ENCODE results near the gene ZCCHC24.

The ZCCHC24 gene

GRCh38 chr10:79404690-79405131 lies 40.7 kb downstream of the ZCCHC24 start:
- Histone ChIP-seq H3K27ac (ENCODE audit: low read length, poor library complexity, severe bottlenecking) (peak overlapping the region; percentile 84), H3K9me3 (ENCODE audit: control insufficient read depth, low read length) (no peaks in the 10 kb centered on the region), H4K91ac (ENCODE audit: low read length) (peak overlapping the region; percentile 95), H3K23ac (ENCODE audit: low read length in 2 of 2) (peak overlapping the region in 1 of 2 experiments; percentile 37), H3K18ac (ENCODE audit: low read depth in 1 of 2, low read length in 2 of 2) (peak overlapping the region; percentile 84 to 96), H3K4me1 (ENCODE audit: control insufficient read depth, insufficient read depth, low read depth, low read length) (peaks cover 83% of the 10 kb centered on the region), H2AFZ (ENCODE audit: low read depth, low read length) (no peak overlapping the region), H3K36me3 (ENCODE audit: control insufficient read depth in 1 of 2, insufficient read depth in 2 of 2, low read depth in 1 of 2, low read length in 2 of 2) (peaks cover 32 to 39% of the 10 kb centered on the region in 2 experiments), H3K79me1 (replicated peaks; ENCODE audit: low read length, poor library complexity, severe bottlenecking) (peaks cover 29% of the 10 kb centered on the region), H3K14ac (ENCODE audit: low read length in 2 of 2) (peak overlapping the region in 1 of 2 experiments; percentile 68), H2BK120ac (ENCODE audit: low read depth, low read length) (peak overlapping the region; percentile 62), H3K4me3 (ENCODE audit: insufficient read depth in 1 of 2, low read depth in 1 of 2, low read length in 2 of 2) (no peak overlapping the region), H3K4me2 (ENCODE audit: low read length, poor library complexity, severe bottlenecking) (no peak overlapping the region), H3K4ac (ENCODE audit: low read depth in 1 of 2, low read length in 2 of 2) (peak overlapping the region; percentile 85 to 90), H2AK5ac (ENCODE audit: low read length, severe bottlenecking) (peak overlapping the region; percentile 58), H3K27me3 (ENCODE audit: control insufficient read depth in 1 of 2, insufficient read depth in 1 of 2, low read length in 2 of 2) (no peaks in the 10 kb centered on the region), H2BK15ac (ENCODE audit: low read depth, poor library complexity, severe bottlenecking) (peak overlapping the region; percentile 32), H2BK12ac (ENCODE audit: low read length in 2 of 2) (peak overlapping the region; percentile 9 to 96), H2BK5ac (ENCODE audit: low read depth, low read length, poor library complexity, severe bottlenecking) (no peak overlapping the region), H4K8ac (ENCODE audit: low read length) (peak overlapping the region; percentile 82), H3K9ac (ENCODE audit: low read length) (peak overlapping the region; percentile 81)
- WGBS = 33% methylated on average over 5 of the region's 5 CpGs
- peak; percentile 30 for DNase-seq

DNA sequence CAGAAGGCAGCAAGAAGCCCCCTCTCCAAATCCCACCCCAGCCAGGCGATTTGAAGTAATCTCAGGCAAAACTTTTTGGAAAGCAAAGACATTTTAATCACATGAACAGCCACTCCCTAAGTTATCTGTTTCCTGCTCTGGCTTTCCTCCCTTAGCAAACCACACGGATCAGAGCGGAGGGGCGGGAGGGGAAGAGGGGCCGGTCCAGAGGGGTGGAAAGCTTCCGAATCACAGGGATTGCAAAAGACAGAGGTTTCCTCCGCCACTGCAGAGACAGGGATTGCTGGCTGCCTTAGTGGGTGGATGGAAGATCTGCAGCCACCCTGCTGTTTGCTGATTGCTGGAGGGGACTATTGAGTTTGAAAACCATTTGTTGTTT lies 41.2 kb downstream of the ZCCHC24 start:
- no peaks in the 10 kb centered on the region for H3K9me3 ChIP-seq (ENCODE audit: control insufficient read depth, low read length)
- H2BK120ac ChIP-seq (ENCODE audit: low read depth, low read length) = peak overlapping the region; percentile 96
- no peak overlapping the region for H3K23ac ChIP-seq (ENCODE audit: low read length in 2 of 2)
- peak overlapping the region; percentile 95 for H4K91ac ChIP-seq (ENCODE audit: low read length)
- H3K27me3 ChIP-seq (ENCODE audit: control insufficient read depth in 1 of 2, insufficient read depth in 1 of 2, low read length in 2 of 2) = no peaks in the 10 kb centered on the region
- peak overlapping the region; percentile 84 for H3K27ac ChIP-seq (ENCODE audit: low read length, poor library complexity, severe bottlenecking)
- H2BK5ac ChIP-seq (ENCODE audit: low read depth, low read length, poor library complexity, severe bottlenecking) = peak overlapping the region; percentile 61
- H2BK12ac ChIP-seq (ENCODE audit: low read length in 2 of 2) = peak overlapping the region; percentile 73 to 96
- H3K79me1 ChIP-seq (replicated peaks; ENCODE audit: low read length, poor library complexity, severe bottlenecking) = peaks cover 26% of the 10 kb centered on the region
- H2AFZ ChIP-seq (ENCODE audit: low read depth, low read length) = no peak overlapping the region
- peaks cover 85% of the 10 kb centered on the region for H3K4me1 ChIP-seq (ENCODE audit: control insufficient read depth, insufficient read depth, low read depth, low read length)
- peak overlapping the region; percentile 71 for H4K8ac ChIP-seq (ENCODE audit: low read length)
- peak overlapping the region; percentile 5 for H3K4me2 ChIP-seq (ENCODE audit: low read length, poor library complexity, severe bottlenecking)
- DNase-seq = peak; percentile 94
- H3K4me3 ChIP-seq (ENCODE audit: insufficient read depth in 1 of 2, low read depth in 1 of 2, low read length in 2 of 2) = no peak overlapping the region
- H2BK15ac ChIP-seq (ENCODE audit: low read depth, poor library complexity, severe bottlenecking) = peak overlapping the region; percentile 31
- no peak overlapping the region for H2AK5ac ChIP-seq (ENCODE audit: low read length, severe bottlenecking)
- peaks cover 27 to 39% of the 10 kb centered on the region in 2 experiments for H3K36me3 ChIP-seq (ENCODE audit: control insufficient read depth in 1 of 2, insufficient read depth in 2 of 2, low read depth in 1 of 2, low read length in 2 of 2)
- H3K14ac ChIP-seq (ENCODE audit: low read length in 2 of 2) = no peak overlapping the region
- 0% methylated on average over 5 of the region's 7 CpGs for WGBS
- H3K18ac ChIP-seq (ENCODE audit: low read depth in 1 of 2, low read length in 2 of 2) = peak overlapping the region; percentile 93 to 96
- peak overlapping the region; percentile 81 for H3K9ac ChIP-seq (ENCODE audit: low read length)
- H3K4ac ChIP-seq (ENCODE audit: low read depth in 1 of 2, low read length in 2 of 2) = peak overlapping the region; percentile 90 to 96

- H3K27me3 ChIP-seq (ENCODE audit: control insufficient read depth in 1 of 2, insufficient read depth in 1 of 2, low read length in 2 of 2) = no peaks in the 10 kb centered on the region
- H3K9me3 ChIP-seq (ENCODE audit: control insufficient read depth, low read length) = no peaks in the 10 kb centered on the region
- 8% methylated on average over 16 of the region's 23 CpGs for WGBS
- peak overlapping the region; percentile 84 for H3K27ac ChIP-seq (ENCODE audit: low read length, poor library complexity, severe bottlenecking)
- peak overlapping the region; percentile 96 for H2BK120ac ChIP-seq (ENCODE audit: low read depth, low read length)
- peak overlapping the region; percentile 71 for H4K8ac ChIP-seq (ENCODE audit: low read length)
- peak overlapping the region; percentile 88 to 93 for H3K18ac ChIP-seq (ENCODE audit: low read depth in 1 of 2, low read length in 2 of 2)
- H2BK12ac ChIP-seq (ENCODE audit: low read length in 2 of 2) = peak overlapping the region; percentile 73 to 88
- H3K9ac ChIP-seq (ENCODE audit: low read length) = peak overlapping the region; percentile 81
- H4K91ac ChIP-seq (ENCODE audit: low read length) = peak overlapping the region; percentile 87
- peak overlapping the region; percentile 67 for H2AK5ac ChIP-seq (ENCODE audit: low read length, severe bottlenecking)
- H3K4me3 ChIP-seq (ENCODE audit: insufficient read depth in 1 of 2, low read depth in 1 of 2, low read length in 2 of 2) = peak overlapping the region in 1 of 2 experiments; percentile 39
- peaks cover 23% of the 10 kb centered on the region for H3K79me1 ChIP-seq (replicated peaks; ENCODE audit: low read length, poor library complexity, severe bottlenecking)
- peak overlapping the region; percentile 61 for H2BK5ac ChIP-seq (ENCODE audit: low read depth, low read length, poor library complexity, severe bottlenecking)
- H3K36me3 ChIP-seq (ENCODE audit: control insufficient read depth in 1 of 2, insufficient read depth in 2 of 2, low read depth in 1 of 2, low read length in 2 of 2) = peaks cover 25 to 36% of the 10 kb centered on the region in 2 experiments
- peak overlapping the region in 1 of 2 experiments; percentile 23 for H3K23ac ChIP-seq (ENCODE audit: low read length in 2 of 2)
- H3K14ac ChIP-seq (ENCODE audit: low read length in 2 of 2) = peak overlapping the region in 1 of 2 experiments; percentile 76
- peak; percentile 56 for DNase-seq
- peak overlapping the region; percentile 14 for H3K4me2 ChIP-seq (ENCODE audit: low read length, poor library complexity, severe bottlenecking)
- H3K4ac ChIP-seq (ENCODE audit: low read depth in 1 of 2, low read length in 2 of 2) = peak overlapping the region; percentile 90 to 96
- H3K4me1 ChIP-seq (ENCODE audit: control insufficient read depth, insufficient read depth, low read depth, low read length) = peaks cover 90% of the 10 kb centered on the region
- peak overlapping the region; percentile 46 for H2AFZ ChIP-seq (ENCODE audit: low read depth, low read length)
- H2BK15ac ChIP-seq (ENCODE audit: low read depth, poor library complexity, severe bottlenecking) = peak overlapping the region; percentile 44
Observed at GRCh38 chr10:79403441-79404230, 41.8 kb downstream of the ZCCHC24 start.

DNA sequence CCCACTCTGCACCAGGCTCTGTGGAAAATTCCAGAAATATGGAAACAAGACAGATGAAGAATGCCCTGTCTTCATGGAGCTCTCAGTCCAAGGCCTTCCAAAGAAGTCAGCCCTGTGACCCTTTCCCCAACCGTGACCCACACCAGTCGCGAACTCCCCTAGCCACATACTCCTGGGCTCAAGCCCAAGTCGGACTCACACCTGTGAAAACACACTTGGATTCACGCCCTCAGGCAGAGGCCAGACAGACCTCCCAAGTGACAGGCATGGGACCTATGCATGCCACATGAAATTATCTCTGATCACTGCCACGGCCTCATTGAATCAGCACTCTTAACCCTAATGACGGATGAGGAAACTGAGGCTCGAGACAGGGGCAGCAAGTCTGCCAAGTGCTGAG lies 42.5 kb downstream of the ZCCHC24 start:
- Histone ChIP-seq H3K27me3 (ENCODE audit: control insufficient read depth in 1 of 2, insufficient read depth in 1 of 2, low read length in 2 of 2) (no peaks in the 10 kb centered on the region), H3K14ac (ENCODE audit: low read length in 2 of 2) (peak overlapping the region in 1 of 2 experiments; percentile 45), H3K18ac (ENCODE audit: low read depth in 1 of 2, low read length in 2 of 2) (peak overlapping the region; percentile 86 to 93), H2BK5ac (ENCODE audit: low read depth, low read length, poor library complexity, severe bottlenecking) (no peak overlapping the region), H2BK15ac (ENCODE audit: low read depth, poor library complexity, severe bottlenecking) (no peak overlapping the region), H3K4me3 (ENCODE audit: insufficient read depth in 1 of 2, low read depth in 1 of 2, low read length in 2 of 2) (peak overlapping the region in 1 of 2 experiments; percentile 39), H2BK12ac (ENCODE audit: low read length in 2 of 2) (peak overlapping the region; percentile 73 to 88), H4K8ac (ENCODE audit: low read length) (peak overlapping the region; percentile 71), H3K27ac (ENCODE audit: low read length, poor library complexity, severe bottlenecking) (peak overlapping the region; percentile 23), H2BK120ac (ENCODE audit: low read depth, low read length) (peak overlapping the region; percentile 96), H3K36me3 (ENCODE audit: control insufficient read depth in 1 of 2, insufficient read depth in 2 of 2, low read depth in 1 of 2, low read length in 2 of 2) (peaks cover 31 to 34% of the 10 kb centered on the region in 2 experiments), H3K4me1 (ENCODE audit: control insufficient read depth, insufficient read depth, low read depth, low read length) (peaks cover 92% of the 10 kb centered on the region), H2AK5ac (ENCODE audit: low read length, severe bottlenecking) (peak overlapping the region; percentile 67), H3K4ac (ENCODE audit: low read depth in 1 of 2, low read length in 2 of 2) (peak overlapping the region; percentile 78 to 96), H3K4me2 (ENCODE audit: low read length, poor library complexity, severe bottlenecking) (no peak overlapping the region), H3K23ac (ENCODE audit: low read length in 2 of 2) (peak overlapping the region in 1 of 2 experiments; percentile 23), H3K9me3 (ENCODE audit: control insufficient read depth, low read length) (no peaks in the 10 kb centered on the region), H4K91ac (ENCODE audit: low read length) (peak overlapping the region; percentile 87), H3K9ac (ENCODE audit: low read length) (peak overlapping the region; percentile 81), H2AFZ (ENCODE audit: low read depth, low read length) (no peak overlapping the region), H3K79me1 (replicated peaks; ENCODE audit: low read length, poor library complexity, severe bottlenecking) (peaks cover 25% of the 10 kb centered on the region)
- no peak for DNase-seq
- 81% methylated on average over 8 of the region's 8 CpGs for WGBS
